Astrocyte (in vitro differentiated cells and primary cell): ENCODE data around the gene ZFAND2A.

ENCODE experiments used
- CTCF ChIP-seq: IDR thresholded peaks from 2 replicates; pipeline ENCODE4 v1.5.1; 2011; ENCODE audit warnings: low read depth, mild to moderate bottlenecking, inconsistent platforms, low read length, moderate library complexity; ENCODE audit not compliant: insufficient read depth
- EZH2 ChIP-seq: IDR thresholded peaks from 2 replicates; pipeline ENCODE4 v1.6.1; 2012; ENCODE audit warnings: mild to moderate bottlenecking, low read length, inconsistent platforms; ENCODE audit not compliant: insufficient read depth

- TF ChIP-seq CTCF = no peak
- no peak for TF ChIP-seq EZH2
Measured at GRCh38 chr7:1160670-1161021, 650 bp upstream of the ZFAND2A start.
